Measurements from ENCODE around the gene ILDR2. TPM values are rescaled to one million over a fixed set of nuclear protein-coding genes. Genes with fewer than 3 reads are reported as not detected.

The ILDR2 gene
- total and polyA plus RNA-seq, 3 donors from 2014 or later = 36.8 to 217 (median 172) TPM

- Histone ChIP-seq H3K27me3 (no peaks in the 10 kb centered on the region), H3K9me3 (no peaks in the 10 kb centered on the region), H3K36me3 (ENCODE audit: low read depth, missing control alignments) (no peaks in the 10 kb centered on the region), H3K4me3 (peak overlapping the region; percentile 85 to 92), H3K27ac (peak overlapping the region; percentile 80 to 94), H3K4me1 (peaks cover 8% of the 10 kb centered on the region)
- 22 to 25% methylated on average over 8 of the region's 8 CpGs for WGBS, 2 donors
- TF ChIP-seq CTCF (IDR thresholded peaks at IDR 0.05) (no peak), POLR2A (IDR thresholded peaks at IDR 0.05) (no peak)
- no peak for DNase-seq
- intact Hi-C loops (cut with DNase I; ENCODE audit: low total_unique reads) = no loop called here
Observed at GRCh38 chr1:166875302-166875733, 100.0 kb downstream of the ILDR2 start.

- Histone ChIP-seq H3K36me3 (ENCODE audit: low read depth, missing control alignments) (no peaks in the 10 kb centered on the region), H3K27me3 (no peaks in the 10 kb centered on the region), H3K4me1 (peaks cover 8% of the 10 kb centered on the region), H3K27ac (no peak overlapping the region), H3K9me3 (no peaks in the 10 kb centered on the region), H3K4me3 (no peak overlapping the region)
- no peak for DNase-seq
- 76 to 83% methylated on average over 8 of the region's 8 CpGs for WGBS, 2 donors
- intact Hi-C loops (cut with DNase I; ENCODE audit: low total_unique reads) = no loop called here
- TF ChIP-seq POLR2A (IDR thresholded peaks at IDR 0.05) = no peak
Observed at GRCh38 chr1:166874464-166874863, 100.9 kb downstream of the ILDR2 start.

GRCh38 chr1:166870584-166870983, 104.8 kb downstream of the ILDR2 start:
- Histone ChIP-seq H3K4me1 (peaks cover 5% of the 10 kb centered on the region), H3K36me3 (ENCODE audit: low read depth, missing control alignments) (no peaks in the 10 kb centered on the region), H3K4me3 (no peak overlapping the region), H3K27ac (no peak overlapping the region), H3K27me3 (no peaks in the 10 kb centered on the region), H3K9me3 (no peaks in the 10 kb centered on the region)
- TF ChIP-seq POLR2A (IDR thresholded peaks at IDR 0.05) (no peak), CTCF (IDR thresholded peaks at IDR 0.05) (no peak)
- DNase-seq = no peak
- intact Hi-C loops (cut with DNase I; ENCODE audit: low total_unique reads) = no loop called here
- 91 to 97% methylated on average over 4 of the region's 4 CpGs for WGBS, 2 donors

- Histone ChIP-seq H3K27ac (no peak overlapping the region), H3K27me3 (no peaks in the 10 kb centered on the region), H3K4me1 (no peaks in the 10 kb centered on the region), H3K36me3 (ENCODE audit: low read depth, missing control alignments) (no peaks in the 10 kb centered on the region), H3K9me3 (no peaks in the 10 kb centered on the region), H3K4me3 (no peak overlapping the region)
- WGBS, 2 donors = 71 to 77% methylated on average over 3 of the region's 3 CpGs
- intact Hi-C loops (cut with DNase I; ENCODE audit: low total_unique reads) = no loop called here
- no peak for DNase-seq
- no peak for TF ChIP-seq CTCF (IDR thresholded peaks at IDR 0.05)
- TF ChIP-seq POLR2A (IDR thresholded peaks at IDR 0.05) = no peak
Observed at GRCh38 chr1:166869318-166870099, 105.8 kb downstream of the ILDR2 start.

- Histone ChIP-seq H3K36me3 (ENCODE audit: low read depth, missing control alignments) (no peaks in the 10 kb centered on the region), H3K27me3 (no peaks in the 10 kb centered on the region), H3K4me3 (no peak overlapping the region), H3K4me1 (no peaks in the 10 kb centered on the region), H3K27ac (no peak overlapping the region), H3K9me3 (no peaks in the 10 kb centered on the region)
- intact Hi-C loops (cut with DNase I; ENCODE audit: low total_unique reads) = no loop called here
- no peak for DNase-seq
- 79 to 89% methylated on average over 6 to 7 of the region's 7 CpGs for WGBS, 2 donors
- TF ChIP-seq CTCF (IDR thresholded peaks at IDR 0.05) (no peak), POLR2A (IDR thresholded peaks at IDR 0.05) (no peak)
Observed at GRCh38 chr1:166868639-166869038, 106.7 kb downstream of the ILDR2 start.
